DMS79 (cell line): ENCODE data around the gene C8A.

Source experiments
- DNase-seq: peaks from one replicate; lab custom pipeline; 2025; lab: John Stamatoyannopoulos, UW

Gene C8A

GRCh38 chr1:56967355-56967754 lies 112.8 kb downstream of the C8A start:
- no peak for DNase-seq
